Fibroblast of skin of right biceps (primary cell): Measurements from ENCODE around the gene OR2V2.
A peak's percentile ranks its signal among the peaks of the same experiment; 100 is the strongest.
"Not testable (repeated sequence)": the region's sequence is repeated elsewhere in the genome, so short reads cannot be mapped to it uniquely, and the experiment has no call there.

ENCODE experiments used
- DNase-seq: peaks from one replicate; pipeline ENCODE4 v3.0.0-alpha.2; 2013

The OR2V2 gene

GRCh38 chr5:181118369-181118768, 29.0 kb upstream of the OR2V2 start:
- no peak for DNase-seq

- no peak for DNase-seq
Measured at GRCh38 chr5:181119105-181119504, 28.3 kb upstream of the OR2V2 start.

GRCh38 chr5:181120306-181120705, 27.1 kb upstream of the OR2V2 start:
- peak; percentile 43 for DNase-seq

GRCh38 chr5:181120761-181121160, 26.6 kb upstream of the OR2V2 start:
- no peak for DNase-seq

- no peak for DNase-seq
Measured at GRCh38 chr5:181121675-181122561, 25.5 kb upstream of the OR2V2 start.

GRCh38 chr5:181124526-181124925, 22.9 kb upstream of the OR2V2 start:
- DNase-seq = no peak

GRCh38 chr5:181126841-181127240, 20.5 kb upstream of the OR2V2 start:
- DNase-seq = no peak

- DNase-seq = no peak
Measured at GRCh38 chr5:181127456-181127855, 19.9 kb upstream of the OR2V2 start.

GRCh38 chr5:181127907-181128626, 19.3 kb upstream of the OR2V2 start:
- no peak for DNase-seq

GRCh38 chr5:181129601-181130000, 17.8 kb upstream of the OR2V2 start:
- DNase-seq = no peak

GRCh38 chr5:181130081-181130480, 17.3 kb upstream of the OR2V2 start:
- not testable (repeated sequence) for DNase-seq

- no peak for DNase-seq
Measured at GRCh38 chr5:181130832-181131496, 16.4 kb upstream of the OR2V2 start, which contains the start of gene OR2V1. TSS of gene OR2V1 (minus strand) at chr5:181131169. CDS start at chr5:181125304, 5,865 bp downstream.

GRCh38 chr5:181131514-181131913, 15.9 kb upstream of the OR2V2 start:
- no peak for DNase-seq

- no peak for DNase-seq
Measured at GRCh38 chr5:181133083-181133482, 14.3 kb upstream of the OR2V2 start.

- DNase-seq = peak; percentile 76
Measured at GRCh38 chr5:181133610-181134231, 13.7 kb upstream of the OR2V2 start.

GRCh38 chr5:181134259-181134658, 13.1 kb upstream of the OR2V2 start:
- DNase-seq = no peak

- no peak for DNase-seq
Measured at GRCh38 chr5:181136361-181136955, 10.9 kb upstream of the OR2V2 start.

GRCh38 chr5:181138258-181138657, 9.1 kb upstream of the OR2V2 start:
- no peak for DNase-seq

- no peak for DNase-seq
Measured at GRCh38 chr5:181140766-181141165, 6.6 kb upstream of the OR2V2 start.

GRCh38 chr5:181142054-181142453, 5.3 kb upstream of the OR2V2 start:
- DNase-seq = no peak

GRCh38 chr5:181145133-181145532, 2.3 kb upstream of the OR2V2 start:
- no peak for DNase-seq

- no peak for DNase-seq
Measured at GRCh38 chr5:181149355-181149754, 2.0 kb downstream of the OR2V2 start.
